GM12878 (cell line): ENCODE measurements around the gene CD2AP. TPM values are rescaled to one million over a fixed set of nuclear protein-coding genes. Genes with fewer than 3 reads are reported as not detected.

Experiments
- FOXK2 ChIP-seq: fragments of 450-650 bp; IDR thresholded peaks from 2 replicates; pipeline ENCODE4 v1.6.1; 2017; ENCODE audit warnings: mild to moderate bottlenecking, moderate library complexity
- IKZF2 ChIP-seq, 2 experiments: fragments of 450-650 bp; IDR thresholded peaks; 2 replicates each; pipeline ENCODE4 v1.6.1; 2017; ENCODE audit warnings: mild to moderate bottlenecking in 2 of 2, moderate library complexity in 2 of 2
- MYB ChIP-seq: fragments of 150-350 bp; IDR thresholded peaks from 2 replicates; pipeline ENCODE4 v1.6.1; 2014; ENCODE audit warnings: mild to moderate bottlenecking, low read depth, low read length, borderline replicate concordance
- NFYB ChIP-seq: IDR thresholded peaks from 2 replicates; pipeline ENCODE4 v1.6.1; 2011; ENCODE audit warnings: low read depth, mild to moderate bottlenecking, low read length, improper control_type of control experiment, moderate library complexity; ENCODE audit not compliant: insufficient read depth
- RB1 ChIP-seq: fragments of 450-650 bp; formaldehyde crosslinking; IDR thresholded peaks from 2 replicates; pipeline ENCODE4 v1.6.1; 2017; ENCODE audit warnings: mild to moderate bottlenecking, borderline replicate concordance
- RELA ChIP-seq: fragments of 450-650 bp; IDR thresholded peaks from 2 replicates; pipeline ENCODE4 v1.8.0; 2014; ENCODE audit warnings: borderline replicate concordance; ENCODE audit not compliant: partially characterized antibody
- RUNX3 ChIP-seq: IDR thresholded peaks from 2 replicates; pipeline ENCODE4 v1.6.1; 2012; ENCODE audit warnings: low read length, inconsistent platforms
- SREBF1 ChIP-seq: IDR thresholded peaks from 2 replicates; pipeline ENCODE4 v1.6.1; 2012; ENCODE audit warnings: mild to moderate bottlenecking, low read length
- polyA plus RNA-seq, 11 experiments: library from polyadenylated mRNA; depleted of rRNA in 4 of 11; unstranded in 6 of 11; stranded (reverse) in 5 of 11; fragments of >200 nt; fragmentation: Nextera tagmentation in 4 of 11; fragmentation: Illumina TruSeq in 1 of 11; extraction: Ambion mirVana in 4 of 11; extraction: Trizol in 1 of 11; gene quantifications; 1 replicate in 1 of 11; 2 replicates in 10 of 11; pipeline versions ENCODE4 v1.2.1 to v1.2.3, GENCODE V29; 2011 to 2016; ENCODE audit warnings: inconsistent platforms in 2 of 11, missing spikeins in 2 of 11, low read depth in 1 of 11
- total RNA-seq, 4 experiments: library from RNA; depleted of rRNA in 3 of 4; stranded (reverse); fragments of >200 nt in 3 of 4; fragmentation: Illumina TruSeq in 1 of 4; extraction: Trizol in 1 of 4; gene quantifications; 2 replicates each; pipeline versions ENCODE4 v1.2.1 to v1.2.3, GENCODE V29; 2013 to 2021
- TF ChIP-seq, protein P1 (sequence below): fragments of 450-650 bp; IDR thresholded peaks from 2 replicates; pipeline ENCODE4 v1.6.1; 2016; ENCODE audit warnings: mild to moderate bottlenecking
- TF ChIP-seq, protein P2 (sequence below): IDR thresholded peaks from 2 replicates; pipeline ENCODE4 v1.6.1; 2012; ENCODE audit warnings: improper control_type of control experiment, low read depth, low read length; ENCODE audit not compliant: insufficient replicate concordance

The CD2AP gene
- total and polyA plus RNA-seq, 10 of the 15 experiments (the other 5 are each of a cell fraction or from before 2014, with no cell fraction given) = 5.4 to 46.6 (median 20.9) TPM

DNA sequence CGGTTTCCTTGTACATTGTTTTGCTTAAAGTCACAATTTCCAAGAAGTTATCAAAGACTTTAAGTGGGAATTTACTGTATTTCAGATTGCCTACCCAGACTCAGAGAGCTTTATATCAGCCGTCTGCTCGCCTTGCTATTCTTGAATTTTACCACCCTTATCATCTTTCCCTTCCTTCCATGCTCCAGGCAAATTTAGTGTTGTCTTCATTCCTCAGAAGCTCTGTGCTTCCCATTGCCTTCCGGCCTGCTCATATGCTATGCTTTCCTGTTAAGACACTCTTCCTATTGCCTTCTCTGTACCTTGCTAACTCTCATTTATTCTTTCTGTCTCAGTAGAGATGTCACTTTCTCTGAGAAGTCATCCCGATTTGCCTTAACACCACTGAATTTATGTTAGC is 52.1 kb downstream of the CD2AP start (continued):
- no peak for TF ChIP-seq SREBF1
- TF ChIP-seq, protein P1, sequence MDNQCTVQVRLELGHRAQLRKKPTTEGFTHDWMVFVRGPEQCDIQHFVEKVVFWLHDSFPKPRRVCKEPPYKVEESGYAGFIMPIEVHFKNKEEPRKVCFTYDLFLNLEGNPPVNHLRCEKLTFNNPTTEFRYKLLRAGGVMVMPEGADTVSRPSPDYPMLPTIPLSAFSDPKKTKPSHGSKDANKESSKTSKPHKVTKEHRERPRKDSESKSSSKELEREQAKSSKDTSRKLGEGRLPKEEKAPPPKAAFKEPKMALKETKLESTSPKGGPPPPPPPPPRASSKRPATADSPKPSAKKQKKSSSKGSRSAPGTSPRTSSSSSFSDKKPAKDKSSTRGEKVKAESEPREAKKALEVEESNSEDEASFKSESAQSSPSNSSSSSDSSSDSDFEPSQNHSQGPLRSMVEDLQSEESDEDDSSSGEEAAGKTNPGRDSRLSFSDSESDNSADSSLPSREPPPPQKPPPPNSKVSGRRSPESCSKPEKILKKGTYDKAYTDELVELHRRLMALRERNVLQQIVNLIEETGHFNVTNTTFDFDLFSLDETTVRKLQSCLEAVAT = no peak
- no peak for TF ChIP-seq RUNX3
- no peak for TF ChIP-seq NFYB
- no peak for TF ChIP-seq RB1
- TF ChIP-seq, protein P2, sequence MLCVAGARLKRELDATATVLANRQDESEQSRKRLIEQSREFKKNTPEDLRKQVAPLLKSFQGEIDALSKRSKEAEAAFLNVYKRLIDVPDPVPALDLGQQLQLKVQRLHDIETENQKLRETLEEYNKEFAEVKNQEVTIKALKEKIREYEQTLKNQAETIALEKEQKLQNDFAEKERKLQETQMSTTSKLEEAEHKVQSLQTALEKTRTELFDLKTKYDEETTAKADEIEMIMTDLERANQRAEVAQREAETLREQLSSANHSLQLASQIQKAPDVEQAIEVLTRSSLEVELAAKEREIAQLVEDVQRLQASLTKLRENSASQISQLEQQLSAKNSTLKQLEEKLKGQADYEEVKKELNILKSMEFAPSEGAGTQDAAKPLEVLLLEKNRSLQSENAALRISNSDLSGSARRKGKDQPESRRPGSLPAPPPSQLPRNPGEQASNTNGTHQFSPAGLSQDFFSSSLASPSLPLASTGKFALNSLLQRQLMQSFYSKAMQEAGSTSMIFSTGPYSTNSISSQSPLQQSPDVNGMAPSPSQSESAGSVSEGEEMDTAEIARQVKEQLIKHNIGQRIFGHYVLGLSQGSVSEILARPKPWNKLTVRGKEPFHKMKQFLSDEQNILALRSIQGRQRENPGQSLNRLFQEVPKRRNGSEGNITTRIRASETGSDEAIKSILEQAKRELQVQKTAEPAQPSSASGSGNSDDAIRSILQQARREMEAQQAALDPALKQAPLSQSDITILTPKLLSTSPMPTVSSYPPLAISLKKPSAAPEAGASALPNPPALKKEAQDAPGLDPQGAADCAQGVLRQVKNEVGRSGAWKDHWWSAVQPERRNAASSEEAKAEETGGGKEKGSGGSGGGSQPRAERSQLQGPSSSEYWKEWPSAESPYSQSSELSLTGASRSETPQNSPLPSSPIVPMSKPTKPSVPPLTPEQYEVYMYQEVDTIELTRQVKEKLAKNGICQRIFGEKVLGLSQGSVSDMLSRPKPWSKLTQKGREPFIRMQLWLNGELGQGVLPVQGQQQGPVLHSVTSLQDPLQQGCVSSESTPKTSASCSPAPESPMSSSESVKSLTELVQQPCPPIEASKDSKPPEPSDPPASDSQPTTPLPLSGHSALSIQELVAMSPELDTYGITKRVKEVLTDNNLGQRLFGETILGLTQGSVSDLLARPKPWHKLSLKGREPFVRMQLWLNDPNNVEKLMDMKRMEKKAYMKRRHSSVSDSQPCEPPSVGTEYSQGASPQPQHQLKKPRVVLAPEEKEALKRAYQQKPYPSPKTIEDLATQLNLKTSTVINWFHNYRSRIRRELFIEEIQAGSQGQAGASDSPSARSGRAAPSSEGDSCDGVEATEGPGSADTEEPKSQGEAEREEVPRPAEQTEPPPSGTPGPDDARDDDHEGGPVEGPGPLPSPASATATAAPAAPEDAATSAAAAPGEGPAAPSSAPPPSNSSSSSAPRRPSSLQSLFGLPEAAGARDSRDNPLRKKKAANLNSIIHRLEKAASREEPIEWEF = no peak
- TF ChIP-seq RELA = no peak
- no peak for TF ChIP-seq MYB
- TF ChIP-seq IKZF2 (IDR thresholded peaks at IDR 0.05) = no peak
- TF ChIP-seq FOXK2 = no peak
